Tibial artery (tissue), 4 donors: Measurements from ENCODE around the gene CNGA1.
"Not testable (repeated sequence)": the region's sequence is repeated elsewhere in the genome, so short reads cannot be mapped to it uniquely, and the experiment has no call there.

Experiments
- DNase-seq, 2 donors: peaks; one replicate each; pipeline ENCODE4 v3.0.0-alpha.2; 2019
- H3K27ac ChIP-seq, 2 donors: fragments of 200-600 bp; sonication (generic) in 1 of 2; 1 replicate in 1 of 2; 2 replicates in 1 of 2; pipeline ENCODE4 v1.5.1; 2018 to 2019; ENCODE audit warnings: mild to moderate bottlenecking in 1 of 2
- H3K27me3 ChIP-seq, 2 donors: fragments of 200-600 bp; sonication (generic) in 1 of 2; one replicate each; pipeline versions ENCODE4 v1.5.1 to v1.6.0; 2016 to 2019
- H3K36me3 ChIP-seq, 3 donors: fragments of 200-600 bp; sonication (generic) in 2 of 3; one replicate each; pipeline ENCODE4 v1.5.1; 2016 to 2019; ENCODE audit warnings: mild to moderate bottlenecking in 2 of 3
- H3K4me1 ChIP-seq, 4 donors: fragments of 200-600 bp; sonication (generic) in 2 of 4; 1 replicate in 3 of 4; 2 replicates in 1 of 4; pipeline ENCODE4 v1.5.1; 2016 to 2019
- H3K4me3 ChIP-seq, 2 donors: fragments of 200-600 bp; sonication (generic) in 1 of 2; 1 replicate in 1 of 2; 2 replicates in 1 of 2; pipeline ENCODE4 v1.5.1; 2018 to 2019; ENCODE audit warnings: mild to moderate bottlenecking in 2 of 2
- H3K9me3 ChIP-seq, 3 donors: fragments of 200-600 bp; sonication (generic) in 1 of 3; one replicate each; pipeline ENCODE4 v1.5.1; 2016 to 2019
- intact Hi-C: fragments of 100-400 bp; cut with DNase I; formaldehyde crosslinking; loops from one replicate; pipeline ENCODE4 v1.15.0; 2023; ENCODE audit warnings: low total_unique reads
- TF ChIP-seq, protein P1 (sequence below), 2 experiments: fragments of 200-600 bp in 1 of 2; fragments of 450-650 bp in 1 of 2; IDR thresholded peaks; one replicate each; pipeline ENCODE4 v1.5.1; 2017 to 2019; ENCODE audit warnings: antibody characterized with exemption in 2 of 2, mild to moderate bottlenecking in 1 of 2, moderate library complexity in 1 of 2

CNGA1 gene

DNA sequence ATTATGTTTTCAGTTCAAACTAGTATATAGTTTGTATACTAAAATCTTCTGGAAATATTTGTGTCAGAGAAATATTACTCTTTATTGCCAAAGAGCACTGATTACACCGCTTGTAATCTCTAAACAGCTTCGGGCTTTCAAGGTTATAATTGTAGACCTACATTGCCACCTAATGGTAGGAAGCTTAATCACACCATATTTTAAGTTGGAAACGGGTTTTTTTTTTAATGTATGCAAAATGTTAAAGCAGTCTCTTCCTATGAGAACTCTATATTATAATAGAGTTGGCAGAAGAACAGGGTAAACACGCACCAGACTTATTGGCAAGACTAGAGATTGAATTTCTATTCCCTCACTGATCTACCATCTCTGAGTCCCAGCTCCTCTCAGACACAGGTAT is 82.6 kb downstream of the CNGA1 start:
- no peaks in the 10 kb centered on the region for H3K36me3 ChIP-seq
- H3K9me3 ChIP-seq: no peaks in the 10 kb centered on the region
- H3K27ac ChIP-seq: no peak overlapping the region
- intact Hi-C loops: no loop called here
- TF ChIP-seq, protein P1, sequence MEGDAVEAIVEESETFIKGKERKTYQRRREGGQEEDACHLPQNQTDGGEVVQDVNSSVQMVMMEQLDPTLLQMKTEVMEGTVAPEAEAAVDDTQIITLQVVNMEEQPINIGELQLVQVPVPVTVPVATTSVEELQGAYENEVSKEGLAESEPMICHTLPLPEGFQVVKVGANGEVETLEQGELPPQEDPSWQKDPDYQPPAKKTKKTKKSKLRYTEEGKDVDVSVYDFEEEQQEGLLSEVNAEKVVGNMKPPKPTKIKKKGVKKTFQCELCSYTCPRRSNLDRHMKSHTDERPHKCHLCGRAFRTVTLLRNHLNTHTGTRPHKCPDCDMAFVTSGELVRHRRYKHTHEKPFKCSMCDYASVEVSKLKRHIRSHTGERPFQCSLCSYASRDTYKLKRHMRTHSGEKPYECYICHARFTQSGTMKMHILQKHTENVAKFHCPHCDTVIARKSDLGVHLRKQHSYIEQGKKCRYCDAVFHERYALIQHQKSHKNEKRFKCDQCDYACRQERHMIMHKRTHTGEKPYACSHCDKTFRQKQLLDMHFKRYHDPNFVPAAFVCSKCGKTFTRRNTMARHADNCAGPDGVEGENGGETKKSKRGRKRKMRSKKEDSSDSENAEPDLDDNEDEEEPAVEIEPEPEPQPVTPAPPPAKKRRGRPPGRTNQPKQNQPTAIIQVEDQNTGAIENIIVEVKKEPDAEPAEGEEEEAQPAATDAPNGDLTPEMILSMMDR (IDR thresholded peaks at IDR 0.05): peak; percentile 52 to 53
- peaks cover 0 to 7% (median 2%) of the 10 kb centered on the region in 4 donors for H3K4me1 ChIP-seq
- no peak for DNase-seq
- no peak overlapping the region for H3K4me3 ChIP-seq
- H3K27me3 ChIP-seq: peaks cover 0 to 7% of the 10 kb centered on the region in 2 donors

DNA sequence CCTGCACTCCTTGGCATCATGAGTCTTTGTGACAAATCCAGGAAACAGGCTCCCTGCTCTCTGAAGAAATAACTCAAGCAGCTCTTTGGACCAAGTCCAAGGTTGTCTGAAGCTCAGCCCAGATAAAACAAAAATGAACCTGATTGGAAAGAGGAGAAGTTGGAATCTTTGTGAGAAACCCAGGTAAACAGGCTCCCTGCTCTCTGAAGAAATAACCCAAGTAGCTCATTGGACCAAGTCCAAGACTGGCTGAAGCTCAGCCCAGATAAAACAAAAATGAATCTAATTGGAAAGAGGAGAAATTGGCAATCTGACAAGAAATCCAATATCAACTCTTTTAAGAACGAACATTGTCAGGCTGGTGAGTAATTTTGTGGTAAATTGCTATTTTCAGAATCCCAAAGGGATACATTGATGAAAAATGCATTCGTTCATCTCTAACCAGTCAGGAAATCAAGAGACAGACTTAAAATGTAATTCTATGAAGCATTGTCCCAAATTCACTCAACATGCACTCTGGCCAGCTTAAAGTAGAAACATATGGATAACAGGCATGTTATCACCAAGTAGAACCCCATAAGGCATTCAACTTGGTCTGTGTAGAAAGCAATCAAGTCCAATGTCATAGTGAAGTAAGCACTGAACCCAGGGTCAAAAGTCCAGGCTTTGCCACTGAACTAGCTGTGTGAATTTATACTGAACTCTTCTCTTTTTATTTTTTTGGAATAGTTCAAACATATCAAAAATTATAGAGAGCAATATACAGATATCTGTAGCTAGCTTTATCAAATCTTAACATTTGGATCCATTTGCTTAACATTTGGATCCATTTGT is 85.3 kb downstream of the CNGA1 start:
- H3K27ac ChIP-seq: no peak overlapping the region
- H3K9me3 ChIP-seq: no peaks in the 10 kb centered on the region
- peaks cover 0 to 7% (median 7%) of the 10 kb centered on the region in 4 donors for H3K4me1 ChIP-seq
- intact Hi-C loops: no loop called here
- TF ChIP-seq, protein P1 (IDR thresholded peaks at IDR 0.05): no peak
- H3K27me3 ChIP-seq: peaks cover 0 to 7% of the 10 kb centered on the region in 2 donors
- H3K4me3 ChIP-seq: no peak overlapping the region
- no peaks in the 10 kb centered on the region for H3K36me3 ChIP-seq
- DNase-seq: no peak

DNA sequence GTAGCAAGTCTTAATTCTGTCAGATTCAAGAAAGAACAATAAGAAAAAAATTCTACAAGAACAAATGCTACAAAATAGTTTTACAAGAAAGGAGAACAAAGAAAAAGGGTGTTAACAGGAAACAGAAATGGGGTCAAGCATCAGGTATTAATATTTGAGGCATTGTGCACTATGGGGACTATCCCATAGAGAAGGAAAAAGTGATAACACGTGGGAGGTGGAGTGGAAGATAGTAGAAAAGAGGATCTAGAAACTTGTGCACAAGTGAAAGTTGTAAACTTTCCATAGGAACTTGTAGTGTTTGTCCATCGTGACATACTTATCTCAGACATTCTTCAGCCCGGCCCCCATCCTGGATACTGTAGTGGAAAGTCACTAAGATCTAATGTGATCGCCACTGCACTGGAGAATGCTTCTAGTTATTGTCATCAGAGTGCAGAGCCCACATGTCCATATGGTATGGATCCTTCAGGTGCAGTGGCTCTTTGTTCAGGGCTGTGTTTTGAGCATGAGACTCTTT is 86.7 kb downstream of the CNGA1 start:
- no peaks in the 10 kb centered on the region for H3K9me3 ChIP-seq
- H3K4me1 ChIP-seq: peaks cover 0 to 7% (median 7%) of the 10 kb centered on the region in 4 donors
- H3K36me3 ChIP-seq: no peaks in the 10 kb centered on the region
- no peak overlapping the region for H3K27ac ChIP-seq
- no peak overlapping the region for H3K4me3 ChIP-seq
- no peak for DNase-seq
- intact Hi-C loops: loop anchor here (10.0 kb wide), 1 partner anchor 155 kb away; no protein-coding TSS in a partner anchor
- TF ChIP-seq, protein P1 (IDR thresholded peaks at IDR 0.05): no peak
- H3K27me3 ChIP-seq: peaks cover 0 to 7% of the 10 kb centered on the region in 2 donors

DNA sequence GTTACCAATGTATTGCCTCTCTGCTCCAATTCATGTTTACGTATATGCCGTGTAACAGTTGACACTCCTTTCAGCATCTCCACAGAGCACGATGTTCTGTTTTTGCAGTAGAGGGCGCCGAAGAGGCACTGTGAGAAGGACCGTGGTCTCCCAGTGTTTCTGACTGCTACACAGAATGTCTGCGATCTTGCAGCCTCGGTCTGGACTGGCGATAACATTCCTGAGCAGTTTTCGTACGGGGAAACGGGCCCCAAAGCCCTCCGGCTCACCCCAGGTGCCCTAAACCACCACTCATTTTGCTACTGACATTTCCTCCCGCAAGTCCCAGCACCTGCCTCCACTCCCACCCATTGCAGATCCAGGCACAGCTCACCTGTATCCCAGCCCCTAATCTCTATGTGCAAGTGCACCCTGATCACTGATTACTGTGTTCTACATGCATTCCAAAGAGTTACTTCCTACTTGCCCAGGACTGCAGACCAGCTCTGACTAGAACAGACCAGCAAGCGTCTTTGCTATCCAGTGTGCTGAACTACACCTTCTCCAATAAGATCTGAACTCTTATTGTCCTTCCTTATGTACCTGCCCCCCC is 89.7 kb downstream of the CNGA1 start:
- Histone ChIP-seq H3K4me3 (no peak overlapping the region), H3K27me3 (peaks cover 0 to 10% of the 10 kb centered on the region in 2 donors), H3K27ac (no peak overlapping the region), H3K9me3 (no peaks in the 10 kb centered on the region), H3K36me3 (no peaks in the 10 kb centered on the region), H3K4me1 (peaks cover 0 to 7% (median 7%) of the 10 kb centered on the region in 4 donors)
- intact Hi-C loops: loop anchor here (10.0 kb wide), 1 partner anchor 158 kb away; no protein-coding TSS in a partner anchor
- TF ChIP-seq, protein P1 (IDR thresholded peaks at IDR 0.05): peak in 1 of 2 experiments; percentile 62
- peak in 1 of 2 donors; percentile 30 for DNase-seq

DNA sequence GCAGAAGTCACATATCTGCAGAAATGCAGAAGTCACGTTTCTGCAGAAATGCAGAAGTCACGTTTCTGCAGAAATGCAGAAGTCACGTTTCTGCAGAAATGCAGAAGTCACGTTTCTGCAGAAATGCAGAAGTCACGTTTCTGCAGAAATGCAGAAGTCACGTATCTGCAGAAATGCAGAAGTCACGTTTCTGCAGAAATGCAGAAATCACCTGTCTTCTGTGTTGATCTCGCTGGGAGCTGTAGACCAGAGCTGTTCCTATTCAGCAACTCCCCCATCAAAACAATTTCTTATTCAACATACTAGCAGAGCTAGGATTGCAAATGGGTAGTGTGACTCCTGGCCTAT is 93.2 kb downstream of the CNGA1 start:
- not testable (repeated sequence) for DNase-seq, H3K27ac ChIP-seq, H3K9me3 ChIP-seq, H3K36me3 ChIP-seq, H3K27me3 ChIP-seq, H3K4me3 ChIP-seq, H3K4me1 ChIP-seq
- intact Hi-C loops: loop anchor here (10.0 kb wide), 1 partner anchor 162 kb away; no protein-coding TSS in a partner anchor

DNA sequence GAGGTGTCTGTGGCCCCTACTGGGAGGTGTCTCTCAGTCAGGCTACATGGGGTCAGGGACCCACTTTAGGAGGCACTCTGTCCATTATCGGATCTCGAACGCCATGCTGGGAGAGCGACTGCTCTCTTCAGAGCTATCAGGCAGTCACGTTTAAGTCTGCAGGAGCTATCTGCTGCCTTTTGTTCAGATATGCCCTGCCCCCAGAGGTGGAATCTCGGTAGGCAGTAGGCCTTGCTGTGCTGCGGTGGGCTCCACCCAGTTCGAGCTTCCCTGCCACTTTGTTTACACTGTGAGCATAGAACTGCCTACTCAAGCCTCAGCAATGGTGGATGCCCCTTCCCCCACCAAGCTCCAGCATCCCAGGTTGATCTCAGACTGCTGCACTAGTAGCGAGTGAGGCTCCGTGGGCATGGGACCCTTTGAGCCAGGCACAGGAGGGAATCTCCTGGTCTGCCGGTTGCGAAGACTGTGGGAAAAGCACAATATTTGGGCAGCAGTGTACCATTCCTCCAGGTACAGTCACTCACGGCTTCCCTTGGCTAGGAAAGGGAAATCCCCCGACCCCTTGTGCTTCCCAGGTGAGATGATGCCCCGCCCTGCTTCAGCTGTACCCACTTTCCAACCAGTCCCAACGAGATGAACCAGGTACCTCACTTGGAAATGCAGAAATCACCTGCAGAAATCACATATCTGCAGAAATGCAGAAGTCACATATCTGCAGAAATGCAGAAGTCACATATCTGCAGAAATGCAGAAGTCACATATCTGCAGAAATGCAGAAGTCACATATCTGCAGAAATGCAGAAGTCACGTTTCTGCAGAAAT is 93.8 kb downstream of the CNGA1 start:
- intact Hi-C loops: loop anchor here (10.0 kb wide), 1 partner anchor 162 kb away; no protein-coding TSS in a partner anchor
- not testable (repeated sequence) for DNase-seq, H3K27me3 ChIP-seq, H3K9me3 ChIP-seq, H3K4me1 ChIP-seq, H3K4me3 ChIP-seq, H3K36me3 ChIP-seq, H3K27ac ChIP-seq

DNA sequence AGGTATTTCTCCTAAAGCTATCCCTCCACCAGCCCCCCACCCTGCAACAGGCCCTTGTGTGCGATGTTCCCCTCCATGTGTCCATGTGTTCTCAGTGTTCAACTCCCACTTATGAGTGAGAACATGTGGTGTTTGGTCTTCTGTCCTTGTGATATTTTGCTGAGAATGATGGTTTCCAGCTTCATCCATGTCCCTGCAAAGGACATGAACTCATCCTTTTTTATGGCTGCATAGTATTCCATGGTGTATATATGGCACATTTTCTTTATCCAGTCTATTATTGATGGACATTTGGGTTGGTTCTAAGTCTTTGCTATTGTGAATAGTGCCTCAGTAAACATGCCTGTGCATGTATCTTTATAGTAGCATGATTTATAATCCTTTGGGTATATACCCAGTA is 99.3 kb downstream of the CNGA1 start:
- H3K27ac ChIP-seq, DNase-seq, intact Hi-C loops, H3K4me3 ChIP-seq, H3K36me3 ChIP-seq, H3K9me3 ChIP-seq, H3K27me3 ChIP-seq: not testable (repeated sequence)
- H3K4me1 ChIP-seq: peaks cover 0 to 16% (median 7%) of the 10 kb centered on the region in 4 donors
